Measurements from ENCODE around the gene MICU2. TPM values are rescaled to one million over a fixed set of nuclear protein-coding genes. Genes with fewer than 3 reads are reported as not detected.

The MICU2 gene
- total RNA-seq, 4 donors from 2014 or later, result 83.3 to 130 (median 97.0) TPM

- WGBS, result 83% methylated on average over 1 of the region's 1 CpG
- DNase-seq (ENCODE audit: low spot score in 2 of 2), result no peak
- TF ChIP-seq CTCF (IDR thresholded peaks at IDR 0.05) (no peak), EP300 (IDR thresholded peaks at IDR 0.05) (no peak), POLR2AphosphoS5 (IDR thresholded peaks at IDR 0.05) (no peak), POLR2A (IDR thresholded peaks at IDR 0.05) (no peak)
Observed at GRCh38 chr13:21542563-21542962, 61.4 kb downstream of the MICU2 start.

GRCh38 chr13:21541980-21542379, 62.0 kb downstream of the MICU2 start:
- peaks cover under 1% of the 10 kb centered on the region for H3K4me1 ChIP-seq
- H3K9me3 ChIP-seq, result no peaks in the 10 kb centered on the region
- no peaks in the 10 kb centered on the region for H3K27me3 ChIP-seq
- no peak for TF ChIP-seq POLR2AphosphoS5 (IDR thresholded peaks at IDR 0.05)
- no peak for TF ChIP-seq EP300 (IDR thresholded peaks at IDR 0.05)
- no peak for TF ChIP-seq POLR2A (IDR thresholded peaks at IDR 0.05)
- peaks cover 4% of the 10 kb centered on the region for H3K36me3 ChIP-seq
- H3K4me3 ChIP-seq, result no peak overlapping the region
- no peak overlapping the region for H3K27ac ChIP-seq
- 88% methylated on average over 1 of the region's 1 CpG for WGBS
- no peak for DNase-seq (ENCODE audit: low spot score in 2 of 2)

More at GRCh38 chr13:21542563-21542962, 61.4 kb downstream of the MICU2 start:
- peaks cover 4% of the 10 kb centered on the region for H3K36me3 ChIP-seq
- H3K9me3 ChIP-seq, result no peaks in the 10 kb centered on the region
- H3K4me3 ChIP-seq, result no peak overlapping the region
- H3K27ac ChIP-seq, result no peak overlapping the region
- H3K27me3 ChIP-seq, result no peaks in the 10 kb centered on the region
- H3K4me1 ChIP-seq, result peaks cover 3% of the 10 kb centered on the region

DNA sequence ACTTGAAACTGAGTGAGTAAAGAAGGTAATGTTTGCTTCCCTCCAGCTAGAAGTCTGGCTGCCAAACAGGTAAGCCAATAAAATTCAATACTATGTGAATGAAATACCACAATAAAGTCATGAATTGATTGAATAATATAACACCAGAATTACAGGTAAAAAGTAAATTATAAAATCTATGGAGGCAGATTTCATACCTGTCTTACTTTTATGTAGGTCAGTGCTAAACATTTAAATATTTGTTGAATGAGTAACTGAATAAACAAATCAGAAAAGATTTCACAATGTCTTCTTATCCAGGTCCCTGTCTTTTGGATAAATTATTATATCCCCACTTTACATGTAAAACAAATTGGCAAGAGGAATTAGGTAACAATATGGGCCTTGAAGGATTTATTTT, 62.7 kb downstream of the MICU2 start:
- H3K27ac ChIP-seq, result no peak overlapping the region
- no peaks in the 10 kb centered on the region for H3K4me1 ChIP-seq
- no peaks in the 10 kb centered on the region for H3K9me3 ChIP-seq
- H3K27me3 ChIP-seq, result no peaks in the 10 kb centered on the region
- no peak for DNase-seq (ENCODE audit: low spot score in 2 of 2)
- no peak for TF ChIP-seq POLR2AphosphoS5 (IDR thresholded peaks at IDR 0.05)
- no peak for TF ChIP-seq CTCF (IDR thresholded peaks at IDR 0.05)
- no peak for TF ChIP-seq POLR2A (IDR thresholded peaks at IDR 0.05)
- TF ChIP-seq EP300 (IDR thresholded peaks at IDR 0.05), result no peak
- peaks cover 4% of the 10 kb centered on the region for H3K36me3 ChIP-seq
- H3K4me3 ChIP-seq, result no peak overlapping the region

- H3K4me3 ChIP-seq, result no peak overlapping the region
- TF ChIP-seq EP300 (IDR thresholded peaks at IDR 0.05) (no peak), CTCF (IDR thresholded peaks at IDR 0.05) (no peak), POLR2AphosphoS5 (IDR thresholded peaks at IDR 0.05) (no peak), POLR2A (IDR thresholded peaks at IDR 0.05) (no peak)
- DNase-seq (ENCODE audit: low spot score in 2 of 2), result no peak
- no peaks in the 10 kb centered on the region for H3K27me3 ChIP-seq
- H3K9me3 ChIP-seq, result no peaks in the 10 kb centered on the region
- H3K4me1 ChIP-seq, result no peaks in the 10 kb centered on the region
- H3K36me3 ChIP-seq, result peaks cover 4% of the 10 kb centered on the region
- H3K27ac ChIP-seq, result no peak overlapping the region
Observed at GRCh38 chr13:21539687-21540086, 64.3 kb downstream of the MICU2 start.

GRCh38 chr13:21538753-21539152, 65.2 kb downstream of the MICU2 start:
- H3K4me3 ChIP-seq, result no peak overlapping the region
- no peak for TF ChIP-seq EP300 (IDR thresholded peaks at IDR 0.05)
- no peak for TF ChIP-seq POLR2A (IDR thresholded peaks at IDR 0.05)
- no peak for TF ChIP-seq POLR2AphosphoS5 (IDR thresholded peaks at IDR 0.05)
- H3K4me1 ChIP-seq, result no peaks in the 10 kb centered on the region
- DNase-seq (ENCODE audit: low spot score in 2 of 2), result no peak
- no peaks in the 10 kb centered on the region for H3K27me3 ChIP-seq
- peaks cover 4% of the 10 kb centered on the region for H3K36me3 ChIP-seq
- 97% methylated on average over 1 of the region's 1 CpG for WGBS
- H3K27ac ChIP-seq, result no peak overlapping the region
- H3K9me3 ChIP-seq, result no peaks in the 10 kb centered on the region

- Histone ChIP-seq H3K9me3 (no peaks in the 10 kb centered on the region), H3K4me1 (no peaks in the 10 kb centered on the region), H3K36me3 (peaks cover 5% of the 10 kb centered on the region), H3K4me3 (no peak overlapping the region), H3K27me3 (no peaks in the 10 kb centered on the region), H3K27ac (no peak overlapping the region)
- no peak for DNase-seq (ENCODE audit: low spot score in 2 of 2)
- WGBS, result 100% methylated on average over 4 of the region's 4 CpGs
- TF ChIP-seq EP300 (IDR thresholded peaks at IDR 0.05), result no peak
- TF ChIP-seq CTCF (IDR thresholded peaks at IDR 0.05), result no peak
- TF ChIP-seq POLR2A (IDR thresholded peaks at IDR 0.05), result no peak
- no peak for TF ChIP-seq POLR2AphosphoS5 (IDR thresholded peaks at IDR 0.05)
Observed at GRCh38 chr13:21538280-21538679, 65.7 kb downstream of the MICU2 start.

Data from suprapubic skin (tissue), 4 donors.